WTC11 (cell line): Measurements from ENCODE around the gene GGA1. TPM values are rescaled to one million over a fixed set of nuclear protein-coding genes. Genes with fewer than 3 reads are reported as not detected.

Experiments used
- ATAC-seq: fragments of 200-7000 bp; cut with Tn5 transposase; 2 replicates; pipeline ENCODE4 v1.10.0; 2021; ENCODE audit warnings: mild to moderate bottlenecking, moderate library complexity
- CTCF ChIA-PET: fragments of 300-600 bp; sonication (Branson Sonifier 250); formaldehyde crosslinking; loops from one replicate; lab custom pipeline; 2021; ENCODE audit warnings: antibody characterized with exemption; lab: Charles Lee
- POLR2A ChIA-PET: fragments of 350-600 bp; sonication (Branson Sonifier 250); formaldehyde crosslinking; loops from one replicate; lab custom pipeline; 2021; ENCODE audit warnings: antibody characterized with exemption; lab: Charles Lee
- DNase-seq: peaks from one replicate; pipeline ENCODE4 v3.0.0; 2021; ENCODE audit warnings: low spot score
- H3K27ac Mint-ChIP-seq: 2 replicates; pipeline ENCODE4 v1.8.0; 2021; ENCODE audit warnings: mixed read lengths
- H3K27me3 Mint-ChIP-seq: 2 replicates; pipeline ENCODE4 v1.8.0; 2021; ENCODE audit warnings: low read depth, mild to moderate bottlenecking, moderate library complexity, mixed read lengths
- H3K36me3 Mint-ChIP-seq: 2 replicates; pipeline ENCODE4 v1.8.0; 2021; ENCODE audit warnings: mixed read lengths
- H3K4me1 Mint-ChIP-seq: 2 replicates; pipeline ENCODE4 v1.8.0; 2022; ENCODE audit warnings: mixed read lengths
- H3K4me3 Mint-ChIP-seq: 2 replicates; pipeline ENCODE4 v1.8.0; 2021; ENCODE audit warnings: mild to moderate bottlenecking, moderate library complexity, mixed read lengths
- H3K9me3 Mint-ChIP-seq: 2 replicates; pipeline ENCODE4 v1.8.0; 2021; ENCODE audit warnings: mixed read lengths
- AFF4 ChIP-seq: sonication (generic); formaldehyde crosslinking; IDR thresholded peaks from 2 replicates; pipeline ENCODE4 v1.8.1; 2023; ENCODE audit warnings: mild to moderate bottlenecking, missing genetic modification reagents, borderline replicate concordance
- AR ChIP-seq: fragments of 250-450 bp; sonication (Bioruptor Pico); IDR thresholded peaks from 2 replicates; pipeline ENCODE4 v1.9.0; 2021; ENCODE audit warnings: mild to moderate bottlenecking
- ATF2 ChIP-seq: sonication (generic); formaldehyde crosslinking; IDR thresholded peaks from 2 replicates; pipeline ENCODE4 v1.8.1; 2022; ENCODE audit warnings: low read depth, missing genetic modification reagents, borderline replicate concordance
- ATF3 ChIP-seq: sonication (generic); formaldehyde crosslinking; conservative IDR thresholded peaks from 2 replicates; pipeline ENCODE4 v1.8.1; 2022; ENCODE audit warnings: mild to moderate bottlenecking, missing genetic modification reagents
- CDX4 ChIP-seq: fragments of 250-450 bp; sonication (Bioruptor Pico); IDR thresholded peaks from 2 replicates; pipeline ENCODE4 v1.9.0; 2021; ENCODE audit warnings: moderate library complexity, mild to moderate bottlenecking, inconsistent platforms, borderline replicate concordance
- E2F5 ChIP-seq: sonication (generic); formaldehyde crosslinking; IDR thresholded peaks from 2 replicates; pipeline ENCODE4 v1.8.1; 2022; ENCODE audit warnings: mild to moderate bottlenecking, moderate library complexity, missing genetic modification reagents
- EMX1 ChIP-seq: fragments of 250-450 bp; sonication (Bioruptor Pico); IDR thresholded peaks from 2 replicates; pipeline ENCODE4 v1.8.0; 2021; ENCODE audit warnings: mild to moderate bottlenecking
- GTF2I ChIP-seq: fragments of 250-450 bp; sonication (Bioruptor Pico); conservative IDR thresholded peaks from 2 replicates; pipeline ENCODE4 v1.4.0; 2021; ENCODE audit warnings: mild to moderate bottlenecking
- IRF1 ChIP-seq: sonication (generic); formaldehyde crosslinking; IDR thresholded peaks from 2 replicates; pipeline ENCODE4 v1.8.0; 2023; ENCODE audit warnings: missing genetic modification reagents
- MXD4 ChIP-seq: fragments of 250-450 bp; sonication (Bioruptor Pico); IDR thresholded peaks from 2 replicates; pipeline ENCODE4 v1.8.0; 2021; ENCODE audit warnings: mild to moderate bottlenecking, moderate library complexity, borderline replicate concordance
- NFE2L1 ChIP-seq: sonication (generic); formaldehyde crosslinking; IDR thresholded peaks from 2 replicates; pipeline ENCODE4 v1.8.1; 2023; ENCODE audit warnings: missing genetic modification reagents
- NFYB ChIP-seq: sonication (generic); formaldehyde crosslinking; conservative IDR thresholded peaks from 2 replicates; pipeline ENCODE4 v1.8.0; 2022; ENCODE audit warnings: low read depth, missing genetic modification reagents
- PREB ChIP-seq: sonication (generic); formaldehyde crosslinking; IDR thresholded peaks from 2 replicates; pipeline ENCODE4 v1.8.1; 2022; ENCODE audit warnings: mild to moderate bottlenecking, missing genetic modification reagents, moderate library complexity, borderline replicate concordance
- RELA ChIP-seq: sonication (generic); formaldehyde crosslinking; IDR thresholded peaks from 2 replicates; pipeline ENCODE4 v1.8.1; 2022; ENCODE audit warnings: missing genetic modification reagents, mild to moderate bottlenecking, borderline replicate concordance
- USF2 ChIP-seq: sonication (generic); formaldehyde crosslinking; IDR thresholded peaks from 2 replicates; pipeline ENCODE4 v1.8.1; 2023; ENCODE audit warnings: mild to moderate bottlenecking, missing genetic modification reagents, moderate library complexity
- ZSCAN18 ChIP-seq: fragments of 250-450 bp; sonication (Bioruptor Pico); IDR thresholded peaks from 2 replicates; pipeline ENCODE4 v2.1.2; 2022; ENCODE audit warnings: mild to moderate bottlenecking, moderate library complexity
- total RNA-seq: library from RNA; stranded (reverse); gene quantifications from 3 replicates; pipeline ENCODE4 v1.2.3, GENCODE V29; 2021

Gene GGA1
- total RNA-seq, 1 experiment from 2014 or later: 66.3 TPM

GRCh38 chr22:37626556-37627075 is 18.0 kb downstream of the GGA1 start:
- Mint-ChIP-seq H3K4me3 (no peak overlapping the region), H3K36me3 (peaks cover 2% of the 10 kb centered on the region; the same call in 1 of the 2 replicates), H3K9me3 (no peaks in the 10 kb centered on the region), H3K27me3 (no peaks in the 10 kb centered on the region), H3K27ac (0 out of 2 replicates have a peak overlapping the region, but pooled peaks have one; percentile 9), H3K4me1 (peaks cover 3% of the 10 kb centered on the region)
- DNase-seq (no peak), ATAC-seq (no peak)
- TF ChIP-seq PREB (no peak), RELA (CRISPR knock-in tag) (no peak), EMX1 (CRISPR knock-in tag) (no peak), E2F5 (CRISPR knock-in tag) (no peak), AFF4 (CRISPR knock-in tag) (no peak), IRF1 (CRISPR knock-in tag) (no peak), ATF3 (no peak), ZSCAN18 (CRISPR knock-in tag) (no peak), ATF2 (no peak), CDX4 (CRISPR knock-in tag) (no peak), NFYB (CRISPR knock-in tag) (no peak)
- ChIA-PET POLR2A (no interaction called here), CTCF (interaction anchor here (0.9 to 11.4 kb wide), 7 partner anchors 10 to 71 kb away, joined by 3 to 152 read pairs (median 7); partner anchors contain the start of gene GGA1)

- Mint-ChIP-seq H3K4me3 (no peak overlapping the region), H3K9me3 (no peaks in the 10 kb centered on the region), H3K4me1 (peaks cover 3% of the 10 kb centered on the region), H3K27ac (0 out of 2 replicates have a peak overlapping the region, but pooled peaks have one; percentile 9), H3K27me3 (no peaks in the 10 kb centered on the region), H3K36me3 (peaks cover 2% of the 10 kb centered on the region; the same call in 1 of the 2 replicates)
- no peak for ATAC-seq
- DNase-seq: no peak
- ChIA-PET POLR2A (no interaction called here), CTCF (interaction anchor here (0.9 to 11.4 kb wide), 6 partner anchors 9 to 181 kb away, joined by 3 to 152 read pairs (median 7); partner anchors contain the start of genes GCAT and GGA1)
- TF ChIP-seq AR (CRISPR knock-in tag) (no peak), MXD4 (CRISPR knock-in tag) (no peak), EMX1 (CRISPR knock-in tag) (no peak), USF2 (no peak), GTF2I (CRISPR knock-in tag) (no peak), IRF1 (CRISPR knock-in tag) (no peak), RELA (CRISPR knock-in tag) (no peak), NFE2L1 (no peak)
Observed at GRCh38 chr22:37627121-37627520, 18.5 kb downstream of the GGA1 start.
